ENCODE results near the gene MAGI1. TPM values are rescaled to one million over a fixed set of nuclear protein-coding genes. Genes with fewer than 3 reads are reported as not detected.

The MAGI1 gene
- total RNA-seq, 1 experiment from 2014 or later, result 58.2 TPM

DNA sequence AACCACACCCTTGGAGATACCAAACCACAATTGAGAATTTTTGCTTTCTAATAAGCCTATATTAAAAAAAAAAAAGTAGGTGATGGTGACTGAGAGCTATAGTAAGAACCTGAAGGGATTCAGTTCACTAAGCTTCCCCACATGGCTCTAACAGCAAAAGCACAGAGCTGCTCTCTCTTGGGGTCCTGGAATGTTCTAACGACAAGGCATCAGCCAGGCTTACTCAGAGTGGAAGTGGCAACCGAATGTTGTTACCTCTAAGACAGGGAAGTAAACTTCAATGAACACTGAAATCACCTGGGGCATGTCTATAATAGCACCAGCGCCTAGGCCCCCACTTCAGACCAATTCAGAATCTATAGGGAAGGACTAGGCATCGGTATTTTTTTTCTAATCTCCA, 397.7 kb downstream of the MAGI1 start (continued):
- TF ChIP-seq, protein P1, sequence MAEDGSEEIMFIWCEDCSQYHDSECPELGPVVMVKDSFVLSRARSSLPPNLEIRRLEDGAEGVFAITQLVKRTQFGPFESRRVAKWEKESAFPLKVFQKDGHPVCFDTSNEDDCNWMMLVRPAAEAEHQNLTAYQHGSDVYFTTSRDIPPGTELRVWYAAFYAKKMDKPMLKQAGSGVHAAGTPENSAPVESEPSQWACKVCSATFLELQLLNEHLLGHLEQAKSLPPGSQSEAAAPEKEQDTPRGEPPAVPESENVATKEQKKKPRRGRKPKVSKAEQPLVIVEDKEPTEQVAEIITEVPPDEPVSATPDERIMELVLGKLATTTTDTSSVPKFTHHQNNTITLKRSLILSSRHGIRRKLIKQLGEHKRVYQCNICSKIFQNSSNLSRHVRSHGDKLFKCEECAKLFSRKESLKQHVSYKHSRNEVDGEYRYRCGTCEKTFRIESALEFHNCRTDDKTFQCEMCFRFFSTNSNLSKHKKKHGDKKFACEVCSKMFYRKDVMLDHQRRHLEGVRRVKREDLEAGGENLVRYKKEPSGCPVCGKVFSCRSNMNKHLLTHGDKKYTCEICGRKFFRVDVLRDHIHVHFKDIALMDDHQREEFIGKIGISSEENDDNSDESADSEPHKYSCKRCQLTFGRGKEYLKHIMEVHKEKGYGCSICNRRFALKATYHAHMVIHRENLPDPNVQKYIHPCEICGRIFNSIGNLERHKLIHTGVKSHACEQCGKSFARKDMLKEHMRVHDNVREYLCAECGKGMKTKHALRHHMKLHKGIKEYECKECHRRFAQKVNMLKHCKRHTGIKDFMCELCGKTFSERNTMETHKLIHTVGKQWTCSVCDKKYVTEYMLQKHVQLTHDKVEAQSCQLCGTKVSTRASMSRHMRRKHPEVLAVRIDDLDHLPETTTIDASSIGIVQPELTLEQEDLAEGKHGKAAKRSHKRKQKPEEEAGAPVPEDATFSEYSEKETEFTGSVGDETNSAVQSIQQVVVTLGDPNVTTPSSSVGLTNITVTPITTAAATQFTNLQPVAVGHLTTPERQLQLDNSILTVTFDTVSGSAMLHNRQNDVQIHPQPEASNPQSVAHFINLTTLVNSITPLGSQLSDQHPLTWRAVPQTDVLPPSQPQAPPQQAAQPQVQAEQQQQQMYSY (CRISPR knock-in tag; IDR thresholded peaks at IDR 0.05), result no peak
- TF ChIP-seq, protein P2, sequence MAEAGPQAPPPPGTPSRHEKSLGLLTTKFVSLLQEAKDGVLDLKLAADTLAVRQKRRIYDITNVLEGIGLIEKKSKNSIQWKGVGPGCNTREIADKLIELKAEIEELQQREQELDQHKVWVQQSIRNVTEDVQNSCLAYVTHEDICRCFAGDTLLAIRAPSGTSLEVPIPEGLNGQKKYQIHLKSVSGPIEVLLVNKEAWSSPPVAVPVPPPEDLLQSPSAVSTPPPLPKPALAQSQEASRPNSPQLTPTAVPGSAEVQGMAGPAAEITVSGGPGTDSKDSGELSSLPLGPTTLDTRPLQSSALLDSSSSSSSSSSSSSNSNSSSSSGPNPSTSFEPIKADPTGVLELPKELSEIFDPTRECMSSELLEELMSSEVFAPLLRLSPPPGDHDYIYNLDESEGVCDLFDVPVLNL (CRISPR knock-in tag; IDR thresholded peaks at IDR 0.05; ENCODE audit: borderline replicate concordance, low read depth), result no peak
- TF ChIP-seq NR2C2 (CRISPR knock-in tag; IDR thresholded peaks at IDR 0.05) (no peak), NFATC4 (CRISPR knock-in tag; IDR thresholded peaks at IDR 0.05) (no peak), ETV6 (CRISPR knock-in tag; IDR thresholded peaks at IDR 0.05) (no peak), OVOL2 (CRISPR knock-in tag; IDR thresholded peaks at IDR 0.05; ENCODE audit: borderline replicate concordance) (no peak), NR1H2 (CRISPR knock-in tag; IDR thresholded peaks at IDR 0.05) (no peak)
- TF ChIP-seq, protein P3, sequence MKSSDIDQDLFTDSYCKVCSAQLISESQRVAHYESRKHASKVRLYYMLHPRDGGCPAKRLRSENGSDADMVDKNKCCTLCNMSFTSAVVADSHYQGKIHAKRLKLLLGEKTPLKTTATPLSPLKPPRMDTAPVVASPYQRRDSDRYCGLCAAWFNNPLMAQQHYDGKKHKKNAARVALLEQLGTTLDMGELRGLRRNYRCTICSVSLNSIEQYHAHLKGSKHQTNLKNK (CRISPR knock-in tag; IDR thresholded peaks at IDR 0.05), result no peak

DNA sequence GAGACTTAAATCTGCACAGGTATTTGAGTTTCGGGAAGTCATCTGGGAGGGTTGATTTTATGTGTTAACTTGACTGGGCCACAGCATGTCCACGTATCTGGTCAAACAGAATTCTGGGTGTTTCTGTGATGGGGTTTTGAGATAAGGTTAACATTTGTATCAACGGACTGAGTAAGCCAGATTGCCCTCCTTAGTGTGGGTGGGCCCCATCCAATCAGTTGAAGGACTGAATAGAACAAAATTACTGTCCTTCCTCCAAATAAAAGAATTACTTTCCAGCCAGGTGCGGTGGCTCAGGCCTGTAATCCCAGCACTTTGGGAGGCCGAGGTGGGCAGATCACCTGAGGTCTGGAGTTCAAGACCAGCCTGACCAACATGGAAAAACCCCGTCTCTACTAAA, 399.3 kb downstream of the MAGI1 start:
- CTCF ChIA-PET, result interaction anchor here (1.9 kb wide), 1 partner anchor 69 kb away, joined by 8 read pairs; no protein-coding TSS in a partner anchor
- Mint-ChIP-seq H3K27ac (no peak overlapping the region), H3K36me3 (no peaks in the 10 kb centered on the region), H3K9me3 (0 out of 2 replicates have a peak, but pooled peaks cover 3% of the 10 kb centered on the region), H3K4me1 (peaks cover 13% of the 10 kb centered on the region), H3K27me3 (ENCODE audit: low read depth) (no peaks in the 10 kb centered on the region), H3K4me3 (no peak overlapping the region)
- POLR2A ChIA-PET, result interaction anchor here (0.7 kb wide), 1 partner anchor 17 kb away, joined by 3 read pairs; no protein-coding TSS in a partner anchor
- ATAC-seq (no peak), DNase-seq (ENCODE audit: low spot score) (no peak)
- no peak for TF ChIP-seq ZNF423 (CRISPR knock-in tag; IDR thresholded peaks at IDR 0.05)
- TF ChIP-seq FOXP1 (CRISPR knock-in tag; IDR thresholded peaks at IDR 0.05; ENCODE audit: borderline replicate concordance), result no peak
- no peak for TF ChIP-seq NFATC4 (CRISPR knock-in tag; IDR thresholded peaks at IDR 0.05)
- no peak for TF ChIP-seq SMAD3 (CRISPR knock-in tag; IDR thresholded peaks at IDR 0.05; ENCODE audit: borderline replicate concordance)
- TF ChIP-seq, protein P4, sequence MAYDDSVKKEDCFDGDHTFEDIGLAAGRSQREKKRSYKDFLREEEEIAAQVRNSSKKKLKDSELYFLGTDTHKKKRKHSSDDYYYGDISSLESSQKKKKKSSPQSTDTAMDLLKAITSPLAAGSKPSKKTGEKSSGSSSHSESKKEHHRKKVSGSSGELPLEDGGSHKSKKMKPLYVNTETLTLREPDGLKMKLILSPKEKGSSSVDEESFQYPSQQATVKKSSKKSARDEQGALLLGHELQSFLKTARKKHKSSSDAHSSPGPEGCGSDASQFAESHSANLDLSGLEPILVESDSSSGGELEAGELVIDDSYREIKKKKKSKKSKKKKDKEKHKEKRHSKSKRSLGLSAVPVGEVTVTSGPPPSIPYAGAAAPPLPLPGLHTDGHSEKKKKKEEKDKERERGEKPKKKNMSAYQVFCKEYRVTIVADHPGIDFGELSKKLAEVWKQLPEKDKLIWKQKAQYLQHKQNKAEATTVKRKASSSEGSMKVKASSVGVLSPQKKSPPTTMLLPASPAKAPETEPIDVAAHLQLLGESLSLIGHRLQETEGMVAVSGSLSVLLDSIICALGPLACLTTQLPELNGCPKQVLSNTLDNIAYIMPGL (CRISPR knock-in tag; IDR thresholded peaks at IDR 0.05), result no peak
- no peak for TF ChIP-seq SOX15 (CRISPR knock-in tag; IDR thresholded peaks at IDR 0.05)
- TF ChIP-seq, protein P5, sequence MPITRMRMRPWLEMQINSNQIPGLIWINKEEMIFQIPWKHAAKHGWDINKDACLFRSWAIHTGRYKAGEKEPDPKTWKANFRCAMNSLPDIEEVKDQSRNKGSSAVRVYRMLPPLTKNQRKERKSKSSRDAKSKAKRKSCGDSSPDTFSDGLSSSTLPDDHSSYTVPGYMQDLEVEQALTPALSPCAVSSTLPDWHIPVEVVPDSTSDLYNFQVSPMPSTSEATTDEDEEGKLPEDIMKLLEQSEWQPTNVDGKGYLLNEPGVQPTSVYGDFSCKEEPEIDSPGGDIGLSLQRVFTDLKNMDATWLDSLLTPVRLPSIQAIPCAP (CRISPR knock-in tag; IDR thresholded peaks at IDR 0.05), result no peak
- TF ChIP-seq, protein P6, sequence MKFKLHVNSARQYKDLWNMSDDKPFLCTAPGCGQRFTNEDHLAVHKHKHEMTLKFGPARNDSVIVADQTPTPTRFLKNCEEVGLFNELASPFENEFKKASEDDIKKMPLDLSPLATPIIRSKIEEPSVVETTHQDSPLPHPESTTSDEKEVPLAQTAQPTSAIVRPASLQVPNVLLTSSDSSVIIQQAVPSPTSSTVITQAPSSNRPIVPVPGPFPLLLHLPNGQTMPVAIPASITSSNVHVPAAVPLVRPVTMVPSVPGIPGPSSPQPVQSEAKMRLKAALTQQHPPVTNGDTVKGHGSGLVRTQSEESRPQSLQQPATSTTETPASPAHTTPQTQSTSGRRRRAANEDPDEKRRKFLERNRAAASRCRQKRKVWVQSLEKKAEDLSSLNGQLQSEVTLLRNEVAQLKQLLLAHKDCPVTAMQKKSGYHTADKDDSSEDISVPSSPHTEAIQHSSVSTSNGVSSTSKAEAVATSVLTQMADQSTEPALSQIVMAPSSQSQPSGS (CRISPR knock-in tag; IDR thresholded peaks at IDR 0.05; ENCODE audit: borderline replicate concordance, low read depth), result no peak
- no peak for TF ChIP-seq GRHL2 (CRISPR knock-in tag; IDR thresholded peaks at IDR 0.05; ENCODE audit: insufficient replicate concordance, severe bottlenecking)
- TF ChIP-seq, protein P7, sequence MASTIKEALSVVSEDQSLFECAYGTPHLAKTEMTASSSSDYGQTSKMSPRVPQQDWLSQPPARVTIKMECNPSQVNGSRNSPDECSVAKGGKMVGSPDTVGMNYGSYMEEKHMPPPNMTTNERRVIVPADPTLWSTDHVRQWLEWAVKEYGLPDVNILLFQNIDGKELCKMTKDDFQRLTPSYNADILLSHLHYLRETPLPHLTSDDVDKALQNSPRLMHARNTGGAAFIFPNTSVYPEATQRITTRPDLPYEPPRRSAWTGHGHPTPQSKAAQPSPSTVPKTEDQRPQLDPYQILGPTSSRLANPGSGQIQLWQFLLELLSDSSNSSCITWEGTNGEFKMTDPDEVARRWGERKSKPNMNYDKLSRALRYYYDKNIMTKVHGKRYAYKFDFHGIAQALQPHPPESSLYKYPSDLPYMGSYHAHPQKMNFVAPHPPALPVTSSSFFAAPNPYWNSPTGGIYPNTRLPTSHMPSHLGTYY (CRISPR knock-in tag; IDR thresholded peaks at IDR 0.05), result no peak
- TF ChIP-seq, protein P8, sequence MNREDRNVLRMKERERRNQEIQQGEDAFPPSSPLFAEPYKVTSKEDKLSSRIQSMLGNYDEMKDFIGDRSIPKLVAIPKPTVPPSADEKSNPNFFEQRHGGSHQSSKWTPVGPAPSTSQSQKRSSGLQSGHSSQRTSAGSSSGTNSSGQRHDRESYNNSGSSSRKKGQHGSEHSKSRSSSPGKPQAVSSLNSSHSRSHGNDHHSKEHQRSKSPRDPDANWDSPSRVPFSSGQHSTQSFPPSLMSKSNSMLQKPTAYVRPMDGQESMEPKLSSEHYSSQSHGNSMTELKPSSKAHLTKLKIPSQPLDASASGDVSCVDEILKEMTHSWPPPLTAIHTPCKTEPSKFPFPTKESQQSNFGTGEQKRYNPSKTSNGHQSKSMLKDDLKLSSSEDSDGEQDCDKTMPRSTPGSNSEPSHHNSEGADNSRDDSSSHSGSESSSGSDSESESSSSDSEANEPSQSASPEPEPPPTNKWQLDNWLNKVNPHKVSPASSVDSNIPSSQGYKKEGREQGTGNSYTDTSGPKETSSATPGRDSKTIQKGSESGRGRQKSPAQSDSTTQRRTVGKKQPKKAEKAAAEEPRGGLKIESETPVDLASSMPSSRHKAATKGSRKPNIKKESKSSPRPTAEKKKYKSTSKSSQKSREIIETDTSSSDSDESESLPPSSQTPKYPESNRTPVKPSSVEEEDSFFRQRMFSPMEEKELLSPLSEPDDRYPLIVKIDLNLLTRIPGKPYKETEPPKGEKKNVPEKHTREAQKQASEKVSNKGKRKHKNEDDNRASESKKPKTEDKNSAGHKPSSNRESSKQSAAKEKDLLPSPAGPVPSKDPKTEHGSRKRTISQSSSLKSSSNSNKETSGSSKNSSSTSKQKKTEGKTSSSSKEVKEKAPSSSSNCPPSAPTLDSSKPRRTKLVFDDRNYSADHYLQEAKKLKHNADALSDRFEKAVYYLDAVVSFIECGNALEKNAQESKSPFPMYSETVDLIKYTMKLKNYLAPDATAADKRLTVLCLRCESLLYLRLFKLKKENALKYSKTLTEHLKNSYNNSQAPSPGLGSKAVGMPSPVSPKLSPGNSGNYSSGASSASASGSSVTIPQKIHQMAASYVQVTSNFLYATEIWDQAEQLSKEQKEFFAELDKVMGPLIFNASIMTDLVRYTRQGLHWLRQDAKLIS (CRISPR knock-in tag; IDR thresholded peaks at IDR 0.05; ENCODE audit: borderline replicate concordance), result no peak
- TF ChIP-seq NR2C2 (CRISPR knock-in tag; IDR thresholded peaks at IDR 0.05), result no peak
- TF ChIP-seq, protein P9, sequence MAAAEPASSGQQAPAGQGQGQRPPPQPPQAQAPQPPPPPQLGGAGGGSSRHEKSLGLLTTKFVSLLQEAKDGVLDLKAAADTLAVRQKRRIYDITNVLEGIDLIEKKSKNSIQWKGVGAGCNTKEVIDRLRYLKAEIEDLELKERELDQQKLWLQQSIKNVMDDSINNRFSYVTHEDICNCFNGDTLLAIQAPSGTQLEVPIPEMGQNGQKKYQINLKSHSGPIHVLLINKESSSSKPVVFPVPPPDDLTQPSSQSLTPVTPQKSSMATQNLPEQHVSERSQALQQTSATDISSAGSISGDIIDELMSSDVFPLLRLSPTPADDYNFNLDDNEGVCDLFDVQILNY (CRISPR knock-in tag; IDR thresholded peaks at IDR 0.05), result no peak
- TF ChIP-seq CBFB (CRISPR knock-in tag; IDR thresholded peaks at IDR 0.05; ENCODE audit: low read depth), result no peak
- TF ChIP-seq ZNF671 (CRISPR knock-in tag; IDR thresholded peaks at IDR 0.05), result no peak

Measured in WTC11 (cell line).